ENCODE measurements around the gene EPHA2.

Gene EPHA2

GRCh38 chr1:16183765-16184556, 28.1 kb upstream of the EPHA2 start:
- DNase-seq (ENCODE audit: low read depth in 2 of 2): no peak

GRCh38 chr1:16183179-16183578, 27.3 kb upstream of the EPHA2 start:
- DNase-seq (ENCODE audit: low read depth in 2 of 2): no peak

- DNase-seq (ENCODE audit: low read depth in 2 of 2): no peak
These were observed 26.2 kb upstream of the EPHA2 start for GRCh38 chr1:16181887-16182719.

GRCh38 chr1:16180291-16180824, 24.5 kb upstream of the EPHA2 start:
- no peak for DNase-seq (ENCODE audit: low read depth in 2 of 2)

- no peak for DNase-seq (ENCODE audit: low read depth in 2 of 2)
These were observed 23.0 kb upstream of the EPHA2 start for GRCh38 chr1:16178596-16179497.

- DNase-seq (ENCODE audit: low read depth in 2 of 2): no peak
These were observed 21.4 kb upstream of the EPHA2 start for GRCh38 chr1:16177306-16177705.

- no peak for DNase-seq (ENCODE audit: low read depth in 2 of 2)
These were observed 20.8 kb upstream of the EPHA2 start for GRCh38 chr1:16176653-16177052.

GRCh38 chr1:16175610-16176553, 20.0 kb upstream of the EPHA2 start:
- no peak for DNase-seq (ENCODE audit: low read depth in 2 of 2)

GRCh38 chr1:16174886-16175598, 19.2 kb upstream of the EPHA2 start:
- no peak for DNase-seq (ENCODE audit: low read depth in 2 of 2)

GRCh38 chr1:16174261-16174868, 18.5 kb upstream of the EPHA2 start:
- no peak for DNase-seq (ENCODE audit: low read depth in 2 of 2)

- no peak for DNase-seq (ENCODE audit: low read depth in 2 of 2)
These were observed 17.8 kb upstream of the EPHA2 start for GRCh38 chr1:16173447-16174260.

- DNase-seq (ENCODE audit: low read depth in 2 of 2): no peak
These were observed 17.1 kb upstream of the EPHA2 start for GRCh38 chr1:16172964-16173446.

- DNase-seq (ENCODE audit: low read depth in 2 of 2): no peak
These were observed 16.5 kb upstream of the EPHA2 start for GRCh38 chr1:16172218-16172830.

GRCh38 chr1:16171314-16172151, 15.7 kb upstream of the EPHA2 start:
- no peak for DNase-seq (ENCODE audit: low read depth in 2 of 2)

GRCh38 chr1:16170283-16170673, 14.4 kb upstream of the EPHA2 start:
- no peak for DNase-seq (ENCODE audit: low read depth in 2 of 2)

GRCh38 chr1:16168622-16169360, 12.9 kb upstream of the EPHA2 start:
- no peak for DNase-seq (ENCODE audit: low read depth in 2 of 2)

All from stimulated activated CD8-positive, alpha-beta memory T cell treated with anti-CD3 and anti-CD28 coated beads, Interleukin-2, amount 100 ng/mL, for 1 hour (primary cell).